AG04449 (cell line): ENCODE results near the gene XRCC3.
A peak's percentile ranks its signal among the peaks of the same experiment; 100 is the strongest.

ENCODE experiments used
- CTCF ChIA-PET: fragments of 350-600 bp; formaldehyde crosslinking; extraction: SDS; loops from one replicate; lab custom pipeline; 2021; ENCODE audit warnings: antibody characterized with exemption; lab: Yijun Ruan, JAX
- POLR2A ChIA-PET: fragments of 400-600, 350-600 bp; formaldehyde crosslinking; extraction: SDS; loops from one replicate; lab custom pipeline; 2020; ENCODE audit warnings: antibody characterized with exemption, inconsistent platforms; lab: Yijun Ruan, JAX
- DNase-seq: peaks from one replicate; pipeline ENCODE4 v3.0.0-alpha.2; 2010; ENCODE audit warnings: low read depth, low spot score
- H3K4me3 ChIP-seq: 2 replicates; pipeline ENCODE4 v1.5.1; 2011; ENCODE audit warnings: low read depth, mild to moderate bottlenecking, control low read depth, low read length
- CTCF ChIP-seq: IDR thresholded peaks from one replicate; pipeline ENCODE4 v1.5.1; 2011; ENCODE audit warnings: mild to moderate bottlenecking, moderate library complexity, low read length, control low read depth, inconsistent platforms; ENCODE audit not compliant: insufficient read depth; ENCODE audit errors: missing control alignments

The XRCC3 gene

GRCh38 chr14:103715052-103716000, at the start of gene XRCC3, which contains the start of gene ZFYVE21:
Gene XRCC3 (minus strand): TSS chr14:103715451. CDS start chr14:103711087, 4,364 bp downstream.
Gene ZFYVE21 (plus strand): TSS chr14:103715810. CDS start chr14:103715842, 32 bp downstream.
- CTCF ChIA-PET, result no interaction called here
- no peak for TF ChIP-seq CTCF
- H3K4me3 ChIP-seq, result peak within 1 kb of the TSS; percentile 64
- POLR2A ChIA-PET, result interaction anchor here (0.6 to 1.4 kb wide), 6 partner anchors 9 to 370 kb away, joined by 3 to 5 read pairs (median 3); no protein-coding TSS in a partner anchor
- DNase-seq, result peak; percentile 91

- TF ChIP-seq CTCF, result no peak
- POLR2A ChIA-PET, result no interaction called here
- no peak for DNase-seq
- CTCF ChIA-PET, result interaction anchor here (1.0 kb wide), 1 partner anchor 137 kb away, joined by 3 read pairs; no protein-coding TSS in a partner anchor
- H3K4me3 ChIP-seq, result no peak overlapping the region
These were observed 48.7 kb upstream of the XRCC3 start for GRCh38 chr14:103763730-103764488.

GRCh38 chr14:103762541-103762940, 47.3 kb upstream of the XRCC3 start:
- TF ChIP-seq CTCF, result no peak
- no peak for DNase-seq
- POLR2A ChIA-PET, result no interaction called here
- H3K4me3 ChIP-seq, result no peak overlapping the region
- CTCF ChIA-PET, result no interaction called here

GRCh38 chr14:103762036-103762435, 46.8 kb upstream of the XRCC3 start:
- no peak for TF ChIP-seq CTCF
- CTCF ChIA-PET, result no interaction called here
- POLR2A ChIA-PET, result no interaction called here
- no peak overlapping the region for H3K4me3 ChIP-seq
- no peak for DNase-seq

- no peak overlapping the region for H3K4me3 ChIP-seq
- no peak for DNase-seq
- CTCF ChIA-PET, result no interaction called here
- POLR2A ChIA-PET, result no interaction called here
- no peak for TF ChIP-seq CTCF
These were observed 43.0 kb upstream of the XRCC3 start for GRCh38 chr14:103758059-103758776.
